Skeletal muscle satellite cell (primary cell): ENCODE data around the gene RRP1B.
"Not testable (repeated sequence)": the region's sequence is repeated elsewhere in the genome, so short reads cannot be mapped to it uniquely, and the experiment has no call there.

Experiments used
- H3K27me3 ChIP-seq: 2 replicates; pipeline ENCODE4 v1.7.0; 2013; ENCODE audit warnings: low read length; ENCODE audit not compliant: control insufficient read depth, insufficient read depth
- H3K36me3 ChIP-seq: 2 replicates; pipeline ENCODE4 v1.7.0; 2013; ENCODE audit warnings: mild to moderate bottlenecking, control low read depth, low read length; ENCODE audit not compliant: insufficient read depth
- H3K4me1 ChIP-seq: 2 replicates; pipeline ENCODE4 v1.7.0; 2013; ENCODE audit warnings: low read length; ENCODE audit not compliant: control insufficient read depth, insufficient read depth
- H3K4me2 ChIP-seq: 2 replicates; pipeline ENCODE4 v1.7.0; 2013; ENCODE audit warnings: mild to moderate bottlenecking, low read length
- H3K4me3 ChIP-seq: 2 replicates; pipeline ENCODE4 v1.7.0; 2013; ENCODE audit warnings: low read length
- H3K9ac ChIP-seq: 2 replicates; pipeline ENCODE4 v1.7.0; 2013; ENCODE audit warnings: mild to moderate bottlenecking, low read depth, low read length, moderate library complexity
- H3K9me3 ChIP-seq: replicated peaks from 2 replicates; pipeline ENCODE4 v1.7.0; 2013; ENCODE audit warnings: mild to moderate bottlenecking, control low read depth, low read length

Gene RRP1B

GRCh38 chr21:43644071-43644470 is 15.3 kb upstream of the RRP1B start:
- H3K9me3 ChIP-seq, result no peaks in the 10 kb centered on the region
- H3K4me3 ChIP-seq, result peak overlapping the region; percentile 42
- H3K27me3 ChIP-seq, result no peaks in the 10 kb centered on the region
- peak overlapping the region; percentile 81 for H3K9ac ChIP-seq
- H3K4me2 ChIP-seq, result peak overlapping the region; percentile 67
- H3K36me3 ChIP-seq, result no peaks in the 10 kb centered on the region
- H3K4me1 ChIP-seq, result peaks cover 32% of the 10 kb centered on the region

- Histone ChIP-seq H3K4me2 (peak overlapping the region; percentile 67), H3K27me3 (no peaks in the 10 kb centered on the region), H3K4me1 (peaks cover 32% of the 10 kb centered on the region), H3K4me3 (peak overlapping the region; percentile 42), H3K9ac (peak overlapping the region; percentile 81), H3K36me3 (no peaks in the 10 kb centered on the region), H3K9me3 (no peaks in the 10 kb centered on the region)
These were observed 14.8 kb upstream of the RRP1B start for GRCh38 chr21:43644609-43645008.

- Histone ChIP-seq H3K36me3 (no peaks in the 10 kb centered on the region), H3K4me2 (peak overlapping the region; percentile 67), H3K9me3 (no peaks in the 10 kb centered on the region), H3K4me1 (peaks cover 27% of the 10 kb centered on the region), H3K9ac (peak overlapping the region; percentile 81), H3K4me3 (peak overlapping the region; percentile 17), H3K27me3 (no peaks in the 10 kb centered on the region)
These were observed 14.0 kb upstream of the RRP1B start for GRCh38 chr21:43645136-43645891.

GRCh38 chr21:43645976-43646375 is 13.4 kb upstream of the RRP1B start:
- H3K9ac ChIP-seq, result peak overlapping the region; percentile 81

GRCh38 chr21:43646550-43647260 is 12.7 kb upstream of the RRP1B start:
- H3K4me3 ChIP-seq, result no peak overlapping the region
- H3K4me1 ChIP-seq, result peaks cover 26% of the 10 kb centered on the region
- H3K4me2 ChIP-seq, result peak overlapping the region; percentile 67
- no peaks in the 10 kb centered on the region for H3K27me3 ChIP-seq
- H3K36me3 ChIP-seq, result no peaks in the 10 kb centered on the region
- H3K9ac ChIP-seq, result peak overlapping the region; percentile 81
- no peaks in the 10 kb centered on the region for H3K9me3 ChIP-seq

More at GRCh38 chr21:43645976-43646375, 13.4 kb upstream of the RRP1B start:
- no peaks in the 10 kb centered on the region for H3K9me3 ChIP-seq
- no peaks in the 10 kb centered on the region for H3K36me3 ChIP-seq
- no peak overlapping the region for H3K4me3 ChIP-seq
- H3K27me3 ChIP-seq, result no peaks in the 10 kb centered on the region
- H3K4me2 ChIP-seq, result peak overlapping the region; percentile 67
- peaks cover 26% of the 10 kb centered on the region for H3K4me1 ChIP-seq

- H3K4me1 ChIP-seq, result peaks cover 26% of the 10 kb centered on the region
These were observed 11.2 kb upstream of the RRP1B start for GRCh38 chr21:43648171-43648570.

GRCh38 chr21:43651926-43652325 is 7.4 kb upstream of the RRP1B start:
- not testable (repeated sequence) for H3K4me3 ChIP-seq, H3K27me3 ChIP-seq, H3K36me3 ChIP-seq, H3K9ac ChIP-seq, H3K4me2 ChIP-seq, H3K9me3 ChIP-seq, H3K4me1 ChIP-seq

More at GRCh38 chr21:43648171-43648570, 11.2 kb upstream of the RRP1B start:
- Histone ChIP-seq H3K9ac (no peak overlapping the region), H3K27me3 (no peaks in the 10 kb centered on the region), H3K4me2 (no peak overlapping the region), H3K9me3 (no peaks in the 10 kb centered on the region), H3K36me3 (no peaks in the 10 kb centered on the region), H3K4me3 (no peak overlapping the region)

GRCh38 chr21:43652616-43653015 is 6.7 kb upstream of the RRP1B start:
- Histone ChIP-seq H3K36me3 (no peaks in the 10 kb centered on the region), H3K27me3 (no peaks in the 10 kb centered on the region)

GRCh38 chr21:43653626-43654025 is 5.7 kb upstream of the RRP1B start:
- no peaks in the 10 kb centered on the region for H3K27me3 ChIP-seq

More at GRCh38 chr21:43652616-43653015, 6.7 kb upstream of the RRP1B start:
- Histone ChIP-seq H3K4me3 (no peak overlapping the region), H3K4me2 (no peak overlapping the region), H3K9ac (no peak overlapping the region), H3K4me1 (peaks cover 9% of the 10 kb centered on the region), H3K9me3 (no peaks in the 10 kb centered on the region)

GRCh38 chr21:43654806-43655489 is 4.4 kb upstream of the RRP1B start:
- H3K4me1 ChIP-seq, result peaks cover 15% of the 10 kb centered on the region
- no peak overlapping the region for H3K4me3 ChIP-seq
- H3K36me3 ChIP-seq, result no peaks in the 10 kb centered on the region
- H3K9ac ChIP-seq, result no peak overlapping the region
- peak overlapping the region; percentile 11 for H3K4me2 ChIP-seq
- H3K27me3 ChIP-seq, result no peaks in the 10 kb centered on the region
- H3K9me3 ChIP-seq, result no peaks in the 10 kb centered on the region

More at GRCh38 chr21:43653626-43654025, 5.7 kb upstream of the RRP1B start:
- Histone ChIP-seq H3K4me3 (no peak overlapping the region), H3K36me3 (no peaks in the 10 kb centered on the region), H3K9ac (no peak overlapping the region), H3K4me2 (no peak overlapping the region), H3K4me1 (peaks cover 9% of the 10 kb centered on the region), H3K9me3 (no peaks in the 10 kb centered on the region)

GRCh38 chr21:43657355-43658087 is 1.8 kb upstream of the RRP1B start:
- H3K9ac ChIP-seq, result no peak overlapping the region
- H3K4me2 ChIP-seq, result no peak overlapping the region
- H3K4me3 ChIP-seq, result no peak overlapping the region
- H3K27me3 ChIP-seq, result no peaks in the 10 kb centered on the region
- H3K36me3 ChIP-seq, result peaks cover 6% of the 10 kb centered on the region
- H3K9me3 ChIP-seq, result no peaks in the 10 kb centered on the region
- H3K4me1 ChIP-seq, result peaks cover 32% of the 10 kb centered on the region
